B cell (primary cell): ENCODE results near the gene OFD1. TPM values are rescaled to one million over a fixed set of nuclear protein-coding genes. Genes with fewer than 3 reads are reported as not detected.

Experiments
- ATAC-seq: fragments of 200-7000 bp; cut with Tn5 transposase; one replicate; pipeline ENCODE4 v1.10.0; 2021; ENCODE audit warnings: low read depth, mild to moderate bottlenecking, moderate number of reproducible peaks, moderate library complexity
- CTCF ChIA-PET: fragments of 350-600 bp; sonication (Branson Sonifier 250); formaldehyde crosslinking; loops from one replicate; lab custom pipeline; 2021; ENCODE audit warnings: antibody characterized with exemption, inconsistent platforms; lab: Charles Lee
- POLR2A ChIA-PET: fragments of 350-600 bp; sonication (Branson Sonifier 250); formaldehyde crosslinking; loops from one replicate; lab custom pipeline; 2021; ENCODE audit warnings: antibody characterized with exemption; lab: Charles Lee
- DNase-seq: peaks from one replicate; pipeline ENCODE4 v3.0.0; 2013
- H2AFZ ChIP-seq: 2 replicates; pipeline ENCODE4 v1.6.1; 2012; ENCODE audit warnings: mild to moderate bottlenecking, low read depth, low read length; ENCODE audit not compliant: insufficient read depth, poor library complexity, severe bottlenecking
- H3K27ac ChIP-seq, 2 donors: 1 replicate in 1 of 2; 2 replicates in 1 of 2; pipeline ENCODE4 v1.5.1; 2012 to 2013; ENCODE audit warnings: low read length in 2 of 2, mild to moderate bottlenecking in 2 of 2, moderate library complexity in 1 of 2
- H3K27me3 ChIP-seq, 4 experiments: fragments of 200-600 bp in 1 of 4; sonication (generic) in 1 of 4; replicated peaks in 1 of 4; 1 replicate in 2 of 4; 2 replicates in 2 of 4; pipeline versions ENCODE4 v1.6.1 to v1.7.0; 2013 to 2016; ENCODE audit warnings: low read length in 3 of 4, mild to moderate bottlenecking in 2 of 4, mixed read lengths in 1 of 4, moderate library complexity in 1 of 4; ENCODE audit not compliant: insufficient read depth in 4 of 4, control insufficient read depth in 3 of 4; ENCODE audit errors: control extremely low read depth in 1 of 4
- H3K36me3 ChIP-seq, 2 experiments: replicated peaks in 1 of 2; 1 replicate in 1 of 2; 2 replicates in 1 of 2; pipeline versions ENCODE4 v1.6.1 to v1.7.1; 2013; ENCODE audit warnings: low read length in 1 of 2; ENCODE audit not compliant: insufficient read depth in 2 of 2, control insufficient read depth in 1 of 2; ENCODE audit errors: control extremely low read depth in 1 of 2, extremely low read depth in 1 of 2
- H3K4me1 ChIP-seq, 2 donors: fragments of 200-600 bp in 1 of 2; sonication (generic) in 1 of 2; 1 replicate in 1 of 2; 2 replicates in 1 of 2; pipeline versions ENCODE4 v1.5.1 to v1.6.1; 2013 to 2017; ENCODE audit warnings: low read length in 2 of 2; ENCODE audit not compliant: control insufficient read depth in 2 of 2, insufficient read depth in 2 of 2
- H3K4me2 ChIP-seq: replicated peaks from 2 replicates; pipeline ENCODE3; 2012; ENCODE audit warnings: mild to moderate bottlenecking, low read depth, low read length; ENCODE audit not compliant: poor library complexity, severe bottlenecking
- H3K4me3 ChIP-seq, 5 experiments: fragments of 200-600 bp in 1 of 5; sonication (generic) in 1 of 5; 1 replicate in 3 of 5; 2 replicates in 2 of 5; pipeline versions ENCODE4 v1.5.1 to v1.7.0; 2011 to 2016; ENCODE audit warnings: low read length in 4 of 5, mild to moderate bottlenecking in 4 of 5, low read depth in 2 of 5, control low read depth in 1 of 5, moderate library complexity in 1 of 5; ENCODE audit not compliant: insufficient read depth in 1 of 5; ENCODE audit errors: control extremely low read depth in 1 of 5, extremely low read depth in 1 of 5
- H3K79me2 ChIP-seq: fragments of 200-600 bp; sonication (generic); one replicate; pipeline ENCODE4 v1.6.0; 2016; ENCODE audit warnings: low read length; ENCODE audit not compliant: control insufficient read depth, insufficient read depth
- H3K9ac ChIP-seq: fragments of 200-600 bp; sonication (generic); 2 replicates; pipeline ENCODE4 v1.6.1; 2017; ENCODE audit warnings: mild to moderate bottlenecking, low read length, moderate library complexity
- H3K9me3 ChIP-seq, 3 donors: one replicate each; pipeline versions ENCODE4 v1.6.1 to v1.7.1; 2013; ENCODE audit warnings: low read length in 2 of 3; ENCODE audit not compliant: control insufficient read depth in 2 of 3, insufficient read depth in 1 of 3; ENCODE audit errors: control extremely low read depth in 1 of 3
- H4K20me1 ChIP-seq: 2 replicates; pipeline ENCODE4 v1.6.0; 2012; ENCODE audit warnings: mild to moderate bottlenecking, low read length; ENCODE audit not compliant: insufficient read depth, control insufficient read depth, poor library complexity, severe bottlenecking
- H3K27ac Mint-ChIP-seq: one replicate; pipeline ENCODE4 v1.8.0; 2021; ENCODE audit warnings: mixed read lengths
- H3K27me3 Mint-ChIP-seq: one replicate; pipeline ENCODE4 v1.8.0; 2021; ENCODE audit warnings: mixed read lengths
- H3K4me1 Mint-ChIP-seq: one replicate; pipeline ENCODE4 v1.8.0; 2021; ENCODE audit warnings: mixed read lengths
- H3K4me3 Mint-ChIP-seq: one replicate; pipeline ENCODE4 v1.8.0; 2021; ENCODE audit warnings: mixed read lengths
- H3K9me3 Mint-ChIP-seq: one replicate; pipeline ENCODE4 v1.8.0; 2022; ENCODE audit warnings: mixed read lengths; ENCODE audit not compliant: insufficient read depth
- CTCF ChIP-seq: fragments of 200-600 bp; IDR thresholded peaks from one replicate; pipeline ENCODE4 v1.8.0; 2022; ENCODE audit warnings: antibody characterized with exemption, mild to moderate bottlenecking
- EZH2 ChIP-seq: IDR thresholded peaks from 2 replicates; pipeline ENCODE4 v1.6.1; 2012; ENCODE audit warnings: borderline replicate concordance, low read depth, mild to moderate bottlenecking, moderate library complexity, low read length; ENCODE audit not compliant: insufficient read depth, poor library complexity, severe bottlenecking
- WGBS: methylation state at CpG from one replicate; pipeline ENCODE4 v1.1.5; 2013; ENCODE audit warnings: missing lambda C conversion rate; ENCODE audit not compliant: insufficient coverage; 5-methylcytosine and 5-hydroxymethylcytosine counted together
- intact Hi-C: fragments of 100-400 bp; cut with micrococcal nuclease; formaldehyde crosslinking; loops from one replicate; pipeline ENCODE4 v1.10.0; 2022
- polyA plus RNA-seq: library from polyadenylated mRNA; depleted of rRNA; stranded (reverse); fragments of >200 nt; gene quantifications from 2 replicates; pipeline ENCODE4 v1.2.3, GENCODE V29; 2012
- total RNA-seq, 2 donors: library from RNA; stranded (reverse); fragments of 120-200 nt in 1 of 2; gene quantifications; 1 replicate in 1 of 2; 2 replicates in 1 of 2; pipeline versions ENCODE4 v1.2.3 to v1.2.4, GENCODE V29; 2013 to 2022

Gene OFD1
- total and polyA plus RNA-seq, 2 donors (not counting 1 experiment from before 2014, with no cell fraction given), result 40.6 to 84.9 TPM

- peaks cover 40 to 43% of the 10 kb centered on the region in 2 donors for H3K4me1 ChIP-seq
- no peak for TF ChIP-seq CTCF
- TF ChIP-seq EZH2, result no peak
- H3K27me3 Mint-ChIP-seq, result no peaks in the 10 kb centered on the region
- H3K9ac ChIP-seq, result peak overlapping the region; percentile 94
- peaks cover 58% of the 10 kb centered on the region for H3K79me2 ChIP-seq
- no peaks in the 10 kb centered on the region for H4K20me1 ChIP-seq
- peak overlapping the region; percentile 84 for H2AFZ ChIP-seq
- H3K9me3 Mint-ChIP-seq, result no peaks in the 10 kb centered on the region
- peak overlapping the region; percentile 93 for H3K4me3 Mint-ChIP-seq
- peaks cover 0 to 12% of the 10 kb centered on the region in 2 experiments for H3K36me3 ChIP-seq
- DNase-seq (no peak), ATAC-seq (no peak)
- ChIA-PET CTCF (interaction anchor here (1.0 to 3.2 kb wide), 7 partner anchors 11 to 71 kb away, joined by 3 to 14 read pairs (median 4); no protein-coding TSS in a partner anchor), POLR2A (interaction anchor here (0.6 to 1.8 kb wide), 6 partner anchors 9 to 119 kb away, joined by 3 to 8 read pairs (median 4); no protein-coding TSS in a partner anchor)
- intact Hi-C loops, result loop anchor here (2.0 kb wide), 1 partner anchor 35 kb away; no protein-coding TSS in a partner anchor
- WGBS, result 6% methylated on average over 3 of the region's 4 CpGs
- H3K4me1 Mint-ChIP-seq, result peaks cover 57% of the 10 kb centered on the region
- H3K27ac ChIP-seq, result peak overlapping the region; percentile 95 to 97
- H3K9me3 ChIP-seq, result no peaks in the 10 kb centered on the region
- peak overlapping the region; percentile 73 to 98 (median 76) for H3K4me3 ChIP-seq
- H3K4me2 ChIP-seq, result peak overlapping the region; percentile 78
- no peaks in the 10 kb centered on the region for H3K27me3 ChIP-seq
- H3K27ac Mint-ChIP-seq, result peak overlapping the region; percentile 97
Measured at GRCh38 chrX:13733506-13733905, 1.0 kb upstream of the OFD1 start.

- no peak overlapping the region for H3K9ac ChIP-seq
- H3K4me3 Mint-ChIP-seq, result peak overlapping the region; percentile 88
- no peaks in the 10 kb centered on the region for H4K20me1 ChIP-seq
- H3K4me1 ChIP-seq, result peaks cover 31 to 35% of the 10 kb centered on the region in 2 donors
- ATAC-seq (no peak), DNase-seq (no peak)
- H3K9me3 Mint-ChIP-seq, result no peaks in the 10 kb centered on the region
- no peaks in the 10 kb centered on the region for H3K9me3 ChIP-seq
- no peak for TF ChIP-seq CTCF
- no peak for TF ChIP-seq EZH2
- H3K79me2 ChIP-seq, result peaks cover 68% of the 10 kb centered on the region
- POLR2A ChIA-PET, result no interaction called here
- H3K27me3 ChIP-seq, result no peaks in the 10 kb centered on the region
- peak overlapping the region; percentile 87 to 91 for H3K27ac ChIP-seq
- H3K27me3 Mint-ChIP-seq, result no peaks in the 10 kb centered on the region
- CTCF ChIA-PET, result interaction anchor here (0.8 kb wide), 1 partner anchor 235 kb away, joined by 4 read pairs; no protein-coding TSS in a partner anchor
- intact Hi-C loops, result loop anchor here (1.0 to 2.0 kb wide), 3 partner anchors 7 to 89 kb away; partner anchors contain the start of genes OFD1, TCEANC and TRAPPC2
- peak overlapping the region; percentile 63 for H3K4me2 ChIP-seq
- H3K4me3 ChIP-seq, result no peak overlapping the region
- WGBS, result 32% methylated on average over 3 of the region's 6 CpGs
- no peak overlapping the region for H2AFZ ChIP-seq
- H3K36me3 ChIP-seq, result peaks cover 0 to 34% of the 10 kb centered on the region in 2 experiments
- H3K27ac Mint-ChIP-seq, result peak overlapping the region; percentile 96
- H3K4me1 Mint-ChIP-seq, result peaks cover 30% of the 10 kb centered on the region
Measured at GRCh38 chrX:13741695-13742094, 7.1 kb downstream of the OFD1 start.
